ENCODE data around the gene ARL14EP.

- TF ChIP-seq FOXA1 (IDR thresholded peaks at IDR 0.05) (no peak), SP1 (IDR thresholded peaks at IDR 0.05) (no peak)
These were observed 713 bp upstream of the ARL14EP start for GRCh38 chr11:30322191-30322590.

Data from HEK293T (cell line).